Endometrium (tissue), 2 donors: ENCODE data around the gene NR2E3.

Source experiments
- FAIRE-seq: peaks from 2 replicates; lab custom pipeline; 2012; peaks lifted over from hg19 to GRCh38; lab: Jason Lieb, UNC
- donor health status: control.
- donor health status: control.

Gene NR2E3

DNA sequence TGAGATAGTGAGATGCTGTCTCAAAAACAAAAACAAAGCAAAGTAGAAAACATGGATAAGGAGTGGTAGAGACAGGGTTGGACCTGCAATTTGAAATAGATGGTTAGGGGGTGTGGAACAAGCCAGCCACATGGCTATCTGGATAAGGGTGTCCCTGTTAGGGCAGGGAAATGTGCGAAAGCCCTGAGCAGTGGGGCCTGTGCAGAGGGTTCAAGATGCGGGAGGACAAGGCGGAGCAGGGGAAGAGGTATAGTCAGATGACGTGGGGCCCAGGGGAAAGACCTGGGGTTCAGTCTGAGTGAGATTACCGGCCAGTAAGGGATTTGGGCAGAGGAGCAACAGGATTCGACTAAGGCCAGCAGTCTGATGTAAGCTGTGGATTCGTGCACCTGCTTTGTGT lies 18.4 kb upstream of the NR2E3 start:
- FAIRE-seq = no peak

DNA sequence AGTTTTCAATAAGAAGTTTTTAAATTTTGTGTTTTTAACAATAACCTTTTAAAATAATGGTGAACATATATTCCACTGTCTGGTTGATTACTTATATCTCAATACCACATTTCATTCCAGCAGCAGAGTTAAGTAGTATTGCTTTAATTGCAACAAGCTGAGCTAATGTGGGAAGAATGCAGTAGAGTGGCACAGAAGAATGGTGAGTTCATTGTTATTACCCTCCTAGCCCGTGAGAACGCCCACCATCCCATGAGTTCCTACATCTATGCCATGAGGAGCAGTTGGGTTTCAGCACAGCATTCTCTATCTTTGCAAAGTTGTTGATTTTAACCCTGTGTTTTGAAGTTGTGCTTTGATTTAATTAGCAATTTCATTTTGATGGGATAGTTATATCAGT lies 17.8 kb upstream of the NR2E3 start:
- no peak for FAIRE-seq

DNA sequence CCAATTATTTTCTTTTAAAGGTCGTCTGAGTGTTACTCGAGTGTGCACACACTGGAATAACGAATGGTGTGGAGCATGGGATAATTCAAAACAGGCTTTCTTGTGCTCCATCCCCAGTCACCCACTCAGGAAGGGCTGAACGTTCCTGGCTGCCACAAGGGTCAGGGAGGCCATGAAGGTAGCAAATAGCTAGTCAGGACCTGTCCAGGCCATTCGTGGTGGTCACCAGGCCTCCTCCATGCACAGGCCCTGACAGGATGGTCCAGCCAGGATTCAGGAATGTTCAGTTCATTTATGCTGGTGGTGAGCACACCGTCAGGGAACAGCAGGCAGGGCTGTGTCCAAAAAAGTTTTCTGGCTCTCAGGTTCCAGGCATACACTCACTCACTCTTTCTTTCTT lies 11.7 kb upstream of the NR2E3 start:
- no peak for FAIRE-seq

DNA sequence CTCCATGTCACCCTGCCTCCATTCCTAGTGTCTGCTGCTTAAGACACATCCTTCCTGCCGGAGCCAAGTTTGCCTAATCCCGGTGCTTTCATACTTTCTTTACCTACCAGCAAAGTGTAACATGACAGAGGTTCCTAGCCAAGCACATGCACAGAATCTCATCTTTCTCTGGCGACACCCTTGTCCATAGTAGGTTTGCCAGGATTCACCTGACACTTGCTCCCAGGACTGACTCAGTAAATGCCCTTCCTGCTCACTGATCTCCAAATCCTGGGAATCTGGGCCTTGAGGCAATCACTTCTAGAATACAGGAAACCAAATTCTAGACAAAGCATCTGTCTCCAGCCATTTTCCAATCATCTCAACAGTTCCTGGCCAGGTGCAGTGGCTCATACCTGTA lies 10.2 kb upstream of the NR2E3 start:
- FAIRE-seq = no peak

DNA sequence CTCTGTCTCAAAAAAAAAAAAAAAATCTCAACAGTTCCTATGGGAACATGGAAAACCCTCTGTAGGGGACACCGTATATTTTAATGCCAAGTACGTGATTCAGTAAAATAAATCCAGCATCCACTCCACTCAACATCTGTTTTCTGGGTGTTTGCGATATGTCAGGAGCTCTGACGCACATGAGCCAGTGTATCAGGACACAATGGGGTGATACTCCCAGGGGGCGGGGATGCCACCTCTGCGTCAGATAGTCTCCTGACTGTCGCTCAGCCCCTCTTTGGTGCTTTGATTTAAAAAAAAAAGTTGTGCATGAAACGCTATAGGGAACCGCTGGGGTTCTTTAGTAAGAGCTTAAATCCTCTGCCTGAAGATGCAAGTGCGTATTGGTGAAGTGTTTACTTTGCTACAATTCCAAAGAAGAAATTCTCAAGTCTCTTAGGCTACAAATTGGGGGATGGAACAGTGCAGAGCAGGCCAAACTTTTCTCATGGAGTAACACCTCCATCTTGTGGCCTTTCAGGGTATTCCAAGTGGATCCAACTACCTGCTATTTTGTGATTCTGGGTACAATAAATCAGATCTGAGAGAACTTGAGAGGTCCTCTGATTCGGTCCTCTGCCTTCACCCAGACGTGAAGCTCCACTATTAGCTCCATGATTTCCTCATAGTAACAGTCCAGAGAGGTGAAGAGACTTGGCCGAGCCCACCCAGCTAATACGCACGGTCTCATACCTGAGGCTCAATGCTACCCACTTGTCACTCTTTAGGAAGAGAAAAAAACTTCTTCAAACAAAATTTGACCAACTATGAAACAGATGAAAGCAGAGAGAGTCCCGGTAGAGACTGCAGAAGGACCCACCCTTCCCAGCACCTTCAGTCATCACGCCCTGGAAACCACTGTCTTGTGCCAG lies 9.3 kb upstream of the NR2E3 start:
- FAIRE-seq = peak; percentile 90

DNA sequence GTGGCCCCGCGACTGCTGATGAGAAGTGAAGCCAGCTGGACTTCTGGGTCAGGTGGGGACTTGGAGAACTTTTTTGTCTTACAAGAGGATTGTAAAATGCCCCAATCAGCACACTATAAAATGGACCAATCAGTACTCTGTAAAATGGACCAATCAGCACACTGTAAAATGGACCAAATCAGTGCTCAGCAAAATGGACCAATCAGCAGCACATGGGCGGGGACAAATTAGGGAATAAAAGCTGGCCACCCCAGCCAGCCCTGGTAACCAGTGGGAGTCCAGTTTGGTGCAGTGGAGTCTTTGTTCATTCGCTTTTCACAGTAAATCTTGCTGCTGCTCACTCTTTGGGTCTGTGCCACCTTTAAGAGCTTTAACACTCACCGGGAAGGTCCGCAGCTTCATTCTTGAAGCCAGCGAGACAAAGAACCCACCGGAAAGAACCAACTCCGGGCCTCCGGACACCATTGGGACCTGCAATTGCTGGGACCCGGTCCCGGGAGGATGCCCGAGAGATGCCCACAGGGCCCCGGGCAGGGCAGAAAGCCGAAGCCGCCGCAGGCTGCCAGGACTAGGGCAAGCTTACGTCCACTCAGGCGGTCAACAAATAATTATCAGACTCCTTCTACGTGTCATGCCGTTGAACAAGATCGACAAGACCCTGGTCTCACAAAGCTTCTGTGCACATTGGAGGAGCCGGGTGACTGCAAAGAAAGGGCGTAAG lies 8.3 kb upstream of the NR2E3 start:
- FAIRE-seq = no peak

DNA sequence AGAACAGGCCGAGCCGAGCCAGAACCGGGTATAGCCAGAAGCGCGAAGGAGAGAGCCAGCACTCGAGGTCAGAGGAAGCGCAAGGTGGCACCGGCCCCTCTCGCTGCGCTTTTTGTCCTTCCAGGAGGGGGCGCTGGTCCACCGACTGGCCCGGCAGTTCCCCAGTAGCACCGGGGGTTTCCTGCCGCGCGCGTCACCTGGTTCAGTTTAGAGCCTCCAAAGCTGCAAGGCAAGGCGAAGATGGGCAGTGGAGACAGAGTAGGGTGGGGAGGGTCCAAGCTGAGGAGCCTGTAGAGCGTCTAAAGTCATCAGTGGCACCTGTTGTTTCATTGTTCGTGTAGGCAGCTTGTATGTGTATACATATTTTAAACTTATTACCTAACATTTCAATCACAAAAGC lies 7.6 kb upstream of the NR2E3 start:
- FAIRE-seq = no peak

DNA sequence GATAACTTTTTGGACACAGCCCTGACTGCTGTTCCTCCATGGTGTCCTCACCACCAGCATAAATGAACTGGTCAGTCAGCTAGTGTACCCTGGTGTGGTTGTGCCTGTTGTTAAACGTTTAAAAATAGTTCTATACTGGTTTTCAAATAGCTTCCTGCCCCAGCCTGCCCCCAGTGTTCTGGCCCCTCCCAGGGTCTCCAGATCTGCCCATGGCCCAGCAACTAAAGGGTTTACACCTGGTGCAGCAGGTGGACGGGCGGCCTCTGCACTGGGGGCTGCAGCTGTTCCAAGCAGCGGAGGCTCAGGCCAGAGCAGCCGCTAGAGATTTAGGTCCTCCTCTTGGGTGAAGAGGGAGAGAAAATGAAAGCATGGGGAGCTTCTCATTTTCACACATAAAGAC lies 6.1 kb upstream of the NR2E3 start:
- FAIRE-seq = no peak

DNA sequence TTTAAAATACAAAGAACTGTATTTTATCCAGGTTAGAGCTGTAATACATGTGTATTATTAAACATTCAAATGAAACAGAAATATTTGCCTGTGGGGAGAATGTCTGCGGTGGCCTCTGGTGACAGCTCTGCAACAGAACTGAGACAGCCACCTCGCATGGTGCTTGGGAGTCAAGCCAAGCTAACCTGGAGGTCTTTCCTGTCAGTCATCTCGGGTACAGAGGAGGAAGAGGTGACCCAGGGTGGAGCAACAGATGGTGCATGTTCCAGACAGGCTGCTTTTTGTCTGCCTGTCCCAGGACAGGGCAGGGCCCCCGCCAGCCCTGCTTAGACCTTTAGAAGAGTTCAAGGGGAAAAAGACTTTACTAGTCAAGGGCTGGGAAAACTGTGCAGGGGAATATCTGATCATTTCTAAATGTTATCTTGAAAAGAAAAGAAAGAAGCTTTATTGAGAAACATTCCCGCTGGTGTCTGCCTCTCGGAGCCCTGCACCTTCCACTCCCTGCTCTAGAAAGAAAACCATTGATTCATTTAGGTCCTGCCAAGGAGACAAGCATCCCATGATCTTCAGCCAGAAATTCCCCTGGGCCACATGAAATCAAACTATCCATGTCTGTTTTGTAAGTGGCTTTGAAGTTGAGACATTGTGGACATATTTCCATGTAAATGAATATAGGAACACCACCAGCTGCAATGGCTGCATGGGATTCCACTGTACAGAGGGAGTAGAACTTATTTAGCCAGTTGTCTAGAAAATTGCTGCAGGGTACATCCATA lies 5.5 kb upstream of the NR2E3 start:
- no peak for FAIRE-seq

DNA sequence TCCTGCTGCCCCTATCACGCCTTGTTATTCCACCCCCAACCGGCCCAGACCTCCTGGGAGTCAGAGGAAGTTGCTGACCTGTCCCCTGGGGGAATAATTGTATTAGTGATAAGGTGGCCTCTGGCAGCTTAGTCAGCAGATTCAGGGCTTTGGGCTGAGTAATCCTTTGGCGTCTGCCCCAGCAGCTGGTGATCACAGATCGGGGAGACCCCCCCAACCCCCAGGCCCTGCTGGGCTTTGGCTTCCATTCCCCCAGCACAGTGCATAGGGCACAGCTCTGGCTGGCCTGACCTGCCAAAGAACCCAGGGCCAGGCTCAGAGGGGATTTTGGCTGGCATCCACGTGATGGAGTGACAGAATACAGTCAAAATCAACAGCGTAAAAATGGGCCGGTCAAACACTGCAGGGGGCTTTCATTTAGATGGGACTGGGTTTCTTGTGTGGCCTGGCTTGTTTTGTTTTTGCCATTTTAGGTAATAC lies 3.9 kb upstream of the NR2E3 start:
- FAIRE-seq = no peak

DNA sequence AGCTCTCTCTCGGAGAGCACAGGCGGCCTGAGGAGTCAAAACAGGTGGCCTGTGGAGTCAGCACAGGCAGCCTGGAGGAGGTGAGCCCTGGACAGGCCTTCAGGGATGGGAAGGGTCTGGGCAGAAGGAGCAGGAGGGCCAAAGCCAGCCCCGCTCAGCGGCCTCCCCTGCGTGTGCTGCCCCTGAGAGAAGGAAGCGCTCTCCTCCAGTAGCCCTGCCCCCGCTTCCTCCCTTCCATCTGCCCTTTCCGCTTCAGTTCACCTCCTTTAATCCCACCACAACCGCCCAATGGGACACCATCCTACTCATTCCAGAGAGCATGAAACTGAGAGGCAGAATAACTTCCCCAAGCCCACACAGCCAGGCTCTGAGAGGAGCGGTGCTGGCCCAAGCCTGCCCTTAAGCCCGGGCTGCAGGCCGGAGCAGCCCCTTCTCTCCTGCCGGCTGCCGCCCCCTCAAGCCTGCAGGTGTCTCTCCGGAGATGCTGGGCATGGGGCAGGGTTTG lies 3.2 kb upstream of the NR2E3 start:
- no peak for FAIRE-seq

DNA sequence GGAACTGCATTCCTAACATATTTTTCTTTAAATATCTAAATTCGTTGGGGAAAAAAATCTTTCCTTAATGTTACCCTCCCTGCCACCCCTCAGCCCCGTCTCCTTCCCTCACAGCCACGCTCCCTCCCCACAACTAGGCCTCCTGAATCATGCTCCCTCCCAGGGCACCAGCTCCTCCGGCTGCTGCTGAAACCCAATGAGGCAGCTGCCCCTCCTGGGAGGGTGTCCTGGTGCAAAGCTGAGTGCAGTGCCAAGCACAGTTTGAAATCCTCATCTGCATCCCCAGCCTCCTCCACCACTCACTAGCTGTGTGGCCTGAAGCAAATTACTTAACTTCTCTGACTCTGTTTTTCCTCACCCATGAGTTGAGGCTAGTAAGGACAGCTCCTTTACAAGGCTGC lies 2.7 kb upstream of the NR2E3 start:
- no peak for FAIRE-seq

DNA sequence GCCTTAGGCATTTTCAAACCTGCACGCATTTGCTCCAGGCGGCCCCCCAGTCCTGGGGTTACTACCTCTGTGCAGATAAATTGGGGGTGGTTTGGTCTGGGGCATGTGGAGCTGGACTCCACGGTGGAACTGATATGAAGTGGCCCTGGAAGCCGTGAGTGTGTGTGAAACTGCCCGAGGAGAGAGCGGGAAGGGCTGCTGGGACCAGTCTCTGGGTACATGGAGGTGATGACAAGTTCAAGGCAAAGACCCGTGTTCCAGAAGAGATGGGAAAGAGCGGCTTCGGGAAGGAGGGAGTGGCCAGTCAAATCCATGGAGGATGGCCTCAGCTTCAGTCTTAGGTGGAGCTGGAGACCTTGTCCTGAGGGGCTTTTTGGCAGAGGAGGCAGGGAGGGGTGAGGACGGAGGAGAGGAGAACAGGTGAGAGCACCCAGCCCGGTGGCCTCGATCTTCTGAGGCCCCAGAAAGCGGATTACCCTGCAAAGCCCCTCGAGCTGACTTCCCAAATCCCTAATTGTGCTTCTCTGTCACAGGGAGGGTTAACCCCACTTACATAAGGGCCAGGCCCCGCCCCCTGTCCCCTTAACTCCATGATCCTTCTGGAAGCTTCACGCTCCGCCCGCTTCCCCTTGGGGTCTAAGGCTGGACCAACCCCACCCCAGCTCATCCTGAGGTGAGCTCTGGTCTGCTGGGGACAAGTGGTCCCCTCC lies 1.9 kb upstream of the NR2E3 start:
- FAIRE-seq = no peak

DNA sequence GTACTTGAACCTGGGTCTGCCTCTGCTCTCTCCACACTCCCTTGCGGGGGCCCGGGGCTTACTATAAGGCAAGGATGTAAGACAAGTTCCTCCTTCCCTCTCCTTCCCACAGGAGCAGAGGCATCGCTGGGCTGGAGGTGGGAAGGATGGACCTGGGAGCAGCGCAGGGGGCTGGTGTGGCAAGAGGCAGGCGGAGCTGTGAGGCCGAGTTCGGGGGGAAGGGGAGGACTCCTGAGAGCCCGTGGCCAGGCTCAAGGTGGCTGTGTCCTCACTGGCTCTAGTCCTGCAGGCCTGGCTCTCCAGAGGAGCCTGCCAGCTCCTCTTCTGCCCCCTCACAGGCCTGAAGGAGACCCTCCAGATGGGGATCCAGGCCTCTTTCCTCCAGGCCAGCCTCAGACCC lies 1.0 kb upstream of the NR2E3 start:
- FAIRE-seq = no peak

DNA sequence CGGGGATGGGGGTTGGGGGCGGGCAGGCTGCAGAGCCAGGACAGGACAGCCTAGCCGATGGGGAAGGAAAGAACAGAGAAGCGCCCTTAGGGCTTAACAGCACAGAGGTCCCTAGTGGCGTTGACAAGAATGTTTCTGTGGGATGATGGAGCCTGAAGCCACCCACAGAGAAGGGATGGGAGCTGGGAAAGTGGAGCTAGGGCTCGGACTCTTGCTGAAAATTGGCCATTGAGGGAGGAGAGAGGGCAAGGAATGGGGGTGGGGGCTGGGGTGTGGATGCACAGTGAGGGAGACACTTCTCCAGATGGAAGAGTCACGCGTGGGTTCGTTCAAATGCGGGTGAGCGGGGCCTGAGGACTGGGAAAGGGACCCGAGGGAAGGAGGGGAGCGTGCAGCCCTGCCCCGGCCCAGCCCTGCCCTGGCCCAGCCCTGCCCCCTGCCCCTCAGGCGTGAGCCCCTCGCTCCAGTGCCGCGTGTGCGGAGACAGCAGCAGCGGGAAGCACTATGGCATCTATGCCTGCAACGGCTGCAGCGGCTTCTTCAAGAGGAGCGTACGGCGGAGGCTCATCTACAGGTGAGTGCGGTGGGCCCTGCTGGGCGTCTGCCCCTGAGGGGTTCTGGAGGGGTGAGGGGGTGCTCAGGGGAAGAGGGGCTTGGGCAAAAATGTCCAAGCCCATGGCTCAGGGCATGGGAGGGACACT lies 832 bp downstream of the NR2E3 start:
- FAIRE-seq = no peak

DNA sequence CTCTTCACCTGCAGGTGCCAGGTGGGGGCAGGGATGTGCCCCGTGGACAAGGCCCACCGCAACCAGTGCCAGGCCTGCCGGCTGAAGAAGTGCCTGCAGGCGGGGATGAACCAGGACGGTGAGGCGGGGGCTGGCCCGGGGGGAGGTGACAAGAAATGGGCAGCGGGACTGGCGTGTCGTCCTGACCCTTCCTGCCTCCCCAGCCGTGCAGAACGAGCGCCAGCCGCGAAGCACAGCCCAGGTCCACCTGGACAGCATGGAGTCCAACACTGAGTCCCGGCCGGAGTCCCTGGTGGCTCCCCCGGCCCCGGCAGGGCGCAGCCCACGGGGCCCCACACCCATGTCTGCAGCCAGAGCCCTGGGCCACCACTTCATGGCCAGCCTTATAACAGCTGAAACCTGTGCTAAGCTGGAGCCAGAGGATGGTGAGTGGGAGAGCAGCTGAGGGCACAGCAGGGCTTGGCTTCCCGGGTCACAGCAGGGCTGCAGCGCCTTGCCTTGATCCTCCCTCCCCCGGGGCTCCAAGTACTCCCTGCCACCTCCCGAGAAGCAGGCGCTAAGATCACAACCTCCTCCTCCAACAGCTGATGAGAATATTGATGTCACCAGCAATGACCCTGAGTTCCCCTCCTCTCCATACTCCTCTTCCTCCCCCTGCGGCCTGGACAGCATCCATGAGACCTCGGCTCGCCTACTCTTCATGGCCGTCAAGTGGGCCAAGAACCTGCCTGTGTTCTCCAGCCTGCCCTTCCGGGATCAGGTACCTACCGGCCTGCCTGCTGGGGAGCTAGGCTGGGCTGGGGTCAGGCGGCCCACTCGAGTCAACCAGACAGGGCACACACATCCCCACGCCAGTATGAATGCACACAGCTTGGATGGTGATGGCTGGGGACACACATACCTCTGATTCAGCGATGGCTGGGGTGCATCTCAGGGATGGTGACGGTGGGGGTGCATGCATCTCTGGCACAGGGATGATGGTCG lies 1.7 kb downstream of the NR2E3 start:
- no peak for FAIRE-seq

DNA sequence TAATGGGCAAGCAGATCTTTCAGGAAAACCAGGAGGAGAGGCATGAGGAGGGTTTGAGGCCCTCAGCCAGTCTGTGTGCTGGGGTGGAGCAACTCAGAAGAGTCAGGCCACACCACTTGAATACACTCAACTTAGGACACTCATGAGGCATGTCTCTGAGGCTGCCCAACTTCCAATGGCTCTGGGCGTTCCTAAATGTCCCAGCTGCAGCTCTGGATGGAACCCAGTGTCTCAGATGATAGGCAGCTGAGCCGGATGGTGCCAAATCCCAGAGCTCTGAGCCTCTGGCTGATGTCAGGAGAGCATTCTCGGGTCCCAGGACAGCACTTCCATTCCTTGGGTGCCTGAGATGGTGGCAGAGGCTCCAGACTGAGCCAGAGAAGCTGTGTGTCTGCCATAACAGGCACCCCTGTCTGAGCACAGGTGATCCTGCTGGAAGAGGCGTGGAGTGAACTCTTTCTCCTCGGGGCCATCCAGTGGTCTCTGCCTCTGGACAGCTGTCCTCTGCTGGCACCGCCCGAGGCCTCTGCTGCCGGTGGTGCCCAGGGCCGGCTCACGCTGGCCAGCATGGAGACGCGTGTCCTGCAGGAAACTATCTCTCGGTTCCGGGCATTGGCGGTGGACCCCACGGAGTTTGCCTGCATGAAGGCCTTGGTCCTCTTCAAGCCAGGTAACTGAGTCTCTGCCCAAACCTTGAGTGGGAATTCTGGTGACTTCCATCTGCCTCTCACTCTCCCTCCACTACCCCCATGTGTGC lies 2.8 kb downstream of the NR2E3 start:
- no peak for FAIRE-seq

DNA sequence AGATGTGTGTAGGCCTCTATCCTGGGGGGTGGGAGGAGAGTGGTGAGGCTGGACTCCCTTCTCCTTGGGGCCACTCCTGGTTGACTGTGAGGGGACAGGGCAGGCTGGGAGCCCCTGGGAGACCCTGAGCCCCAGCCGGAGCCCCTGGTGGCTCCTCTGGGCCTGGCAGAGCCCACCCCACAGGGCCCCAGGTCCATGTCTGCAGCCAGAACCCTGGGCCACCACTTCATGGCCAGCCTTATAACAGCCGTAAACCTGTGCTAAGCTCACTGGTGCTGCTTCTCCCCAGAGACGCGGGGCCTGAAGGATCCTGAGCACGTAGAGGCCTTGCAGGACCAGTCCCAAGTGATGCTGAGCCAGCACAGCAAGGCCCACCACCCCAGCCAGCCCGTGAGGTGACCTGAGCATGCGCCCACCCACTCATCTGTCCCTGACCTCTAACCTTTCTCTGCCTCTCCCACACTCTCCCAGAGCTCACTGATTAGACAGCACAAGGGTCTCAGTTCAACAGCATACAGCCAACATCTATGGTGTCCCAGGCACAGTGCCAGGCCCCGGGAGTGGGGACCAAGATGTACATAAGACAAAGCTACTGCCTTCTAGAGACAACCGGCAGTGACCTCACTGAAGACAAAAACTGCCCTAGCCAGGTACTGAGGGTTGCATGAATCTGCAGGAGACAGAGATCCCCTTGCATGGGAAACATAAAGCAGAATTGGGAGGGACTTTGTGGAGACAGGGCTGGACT lies 3.5 kb downstream of the NR2E3 start:
- no peak for FAIRE-seq
